GM12864 (cell line): Measurements from ENCODE around the gene OR2B6.

Experiments
- DNase-seq: peaks from one replicate; pipeline ENCODE4 v3.0.0-alpha.2; 2011; ENCODE audit warnings: low read depth
- H3K4me3 ChIP-seq: 2 replicates; pipeline ENCODE4 v1.5.1; 2011; ENCODE audit warnings: mild to moderate bottlenecking, low read depth, low read length, control low read depth
- CTCF ChIP-seq: IDR thresholded peaks from 2 replicates; pipeline ENCODE4 v1.5.1; 2011; ENCODE audit warnings: low read depth, mild to moderate bottlenecking, moderate library complexity, low read length, control low read depth, inconsistent platforms; ENCODE audit errors: missing control alignments

The OR2B6 gene

GRCh38 chr6:27966816-27967426 is 9.9 kb downstream of the OR2B6 start:
- DNase-seq = no peak
- no peak overlapping the region for H3K4me3 ChIP-seq
- TF ChIP-seq CTCF = no peak

- TF ChIP-seq CTCF = no peak
Observed at GRCh38 chr6:27970444-27970843, 13.4 kb downstream of the OR2B6 start.

GRCh38 chr6:27972750-27973149 is 15.7 kb downstream of the OR2B6 start:
- no peak overlapping the region for H3K4me3 ChIP-seq
- DNase-seq = no peak
- no peak for TF ChIP-seq CTCF

More at GRCh38 chr6:27970444-27970843, 13.4 kb downstream of the OR2B6 start:
- DNase-seq = no peak
- no peak overlapping the region for H3K4me3 ChIP-seq

- no peak for DNase-seq
- no peak for TF ChIP-seq CTCF
- no peak overlapping the region for H3K4me3 ChIP-seq
Observed at GRCh38 chr6:27977387-27977786, 20.3 kb downstream of the OR2B6 start.

- TF ChIP-seq CTCF = no peak
- DNase-seq = no peak
- H3K4me3 ChIP-seq = no peak overlapping the region
Observed at GRCh38 chr6:27978705-27979104, 21.7 kb downstream of the OR2B6 start.

GRCh38 chr6:27980111-27980510 is 23.1 kb downstream of the OR2B6 start:
- no peak for TF ChIP-seq CTCF
- no peak for DNase-seq
- no peak overlapping the region for H3K4me3 ChIP-seq

- TF ChIP-seq CTCF = no peak
- no peak overlapping the region for H3K4me3 ChIP-seq
- no peak for DNase-seq
Observed at GRCh38 chr6:27986928-27987725, 30.1 kb downstream of the OR2B6 start.
